Neural cell (in vitro differentiated cells): ENCODE measurements around the gene PDCD1LG2. TPM values are rescaled to one million over a fixed set of nuclear protein-coding genes. Genes with fewer than 3 reads are reported as not detected.

Experiments used
- H2AFZ ChIP-seq: fragments of 200-600, 300-800 bp; sonication (generic), shearing (Covaris generic); 2 replicates; pipeline ENCODE4 v1.6.0; 2014; ENCODE audit warnings: low read depth, mild to moderate bottlenecking, antibody characterized with exemption, low read length, moderate library complexity
- H3F3A ChIP-seq: fragments of 200-600 bp; shearing (Covaris generic); 2 replicates; pipeline ENCODE4 v1.6.1; 2016; ENCODE audit warnings: mild to moderate bottlenecking, moderate library complexity, mixed read lengths, antibody characterized with exemption, low read length; ENCODE audit not compliant: insufficient read depth, poor library complexity, severe bottlenecking
- H3K27ac ChIP-seq: fragments of 200-600, 300-800 bp; sonication (generic), shearing (Covaris generic); 2 replicates; pipeline ENCODE4 v1.5.1; 2014; ENCODE audit warnings: mild to moderate bottlenecking, low read length, moderate library complexity
- H3K27me3 ChIP-seq: fragments of 300-800, 200-600 bp; sonication (generic), shearing (Covaris generic); 2 replicates; pipeline ENCODE4 v1.6.0; 2014; ENCODE audit warnings: mild to moderate bottlenecking, low read depth, low read length, moderate library complexity; ENCODE audit not compliant: insufficient read depth
- H3K36me3 ChIP-seq: fragments of 300-800, 200-600 bp; sonication (generic), shearing (Covaris generic); 2 replicates; pipeline ENCODE4 v1.5.1; 2014; ENCODE audit warnings: mild to moderate bottlenecking, antibody characterized with exemption, low read length, moderate library complexity; ENCODE audit not compliant: insufficient read depth
- H3K4me2 ChIP-seq: fragments of 300-800, 200-600 bp; sonication (generic), shearing (Covaris generic); 2 replicates; pipeline ENCODE4 v1.6.0; 2014; ENCODE audit warnings: mild to moderate bottlenecking, low read length
- H3K4me3 ChIP-seq: fragments of 300-800, 200-600 bp; sonication (generic), shearing (Covaris generic); 2 replicates; pipeline ENCODE4 v1.5.1; 2014; ENCODE audit warnings: mild to moderate bottlenecking, low read length, moderate library complexity
- H3K79me2 ChIP-seq: fragments of 200-600 bp; shearing (Covaris generic); replicated peaks from 2 replicates; pipeline ENCODE4 v1.6.0; 2014; ENCODE audit warnings: mild to moderate bottlenecking, low read length, moderate library complexity; ENCODE audit not compliant: insufficient read depth
- H3K9ac ChIP-seq: fragments of 300-800, 200-600 bp; sonication (generic), shearing (Covaris generic); 2 replicates; pipeline ENCODE4 v1.6.1; 2016; ENCODE audit warnings: mild to moderate bottlenecking, low read length, mixed read lengths
- H3K9me2 ChIP-seq: fragments of 200-600 bp; shearing (Covaris generic); 2 replicates; pipeline ENCODE4 v1.6.1; 2016; ENCODE audit warnings: mild to moderate bottlenecking, low read length, mixed read lengths; ENCODE audit not compliant: insufficient read depth
- H3K9me3 ChIP-seq: fragments of 200-600, 300-800 bp; sonication (generic), shearing (Covaris generic); 2 replicates; pipeline ENCODE4 v1.6.1; 2016; ENCODE audit warnings: mild to moderate bottlenecking, mixed run types, low read length, moderate library complexity, mixed read lengths
- H4K20me1 ChIP-seq: fragments of 200-600 bp; shearing (Covaris generic); 2 replicates; pipeline ENCODE4 v1.6.1; 2016; ENCODE audit warnings: mild to moderate bottlenecking, mixed run types; ENCODE audit not compliant: insufficient read depth
- EP300 ChIP-seq: fragments of 450-650 bp; conservative IDR thresholded peaks from 2 replicates; pipeline ENCODE4 v1.6.1; 2014; ENCODE audit warnings: antibody characterized with exemption, mild to moderate bottlenecking, moderate library complexity; ENCODE audit not compliant: poor library complexity, severe bottlenecking
- EZH2 ChIP-seq: fragments of 200-600, 300-800 bp; shearing (Covaris generic), sonication (generic); IDR thresholded peaks from 2 replicates; pipeline ENCODE4 v1.6.1; 2014; ENCODE audit warnings: antibody characterized with exemption, low read length, borderline replicate concordance, mild to moderate bottlenecking; ENCODE audit not compliant: insufficient read depth, poor library complexity, severe bottlenecking
- MXI1 ChIP-seq: fragments of 450-650 bp; conservative IDR thresholded peaks from 2 replicates; pipeline ENCODE4 v1.6.1; 2014; ENCODE audit warnings: antibody characterized with exemption, mild to moderate bottlenecking; ENCODE audit not compliant: poor library complexity, severe bottlenecking
- POLR2AphosphoS5 ChIP-seq: IDR thresholded peaks from 2 replicates; pipeline ENCODE4 v1.6.1; 2012
- RAD21 ChIP-seq: fragments of 450-650 bp; conservative IDR thresholded peaks from 2 replicates; pipeline ENCODE4 v1.6.1; 2014; ENCODE audit warnings: antibody characterized with exemption, mild to moderate bottlenecking, moderate library complexity
- SMC3 ChIP-seq: fragments of 450-650 bp; conservative IDR thresholded peaks from 2 replicates; pipeline ENCODE4 v1.6.1; 2014; ENCODE audit warnings: antibody characterized with exemption, mild to moderate bottlenecking, moderate library complexity; ENCODE audit not compliant: poor library complexity
- TAF1 ChIP-seq: IDR thresholded peaks from 2 replicates; pipeline ENCODE4 v1.6.1; 2012; ENCODE audit warnings: low read depth
- polyA plus RNA-seq: library from polyadenylated mRNA; depleted of rRNA; stranded (reverse); fragments of >200 nt; gene quantifications from 2 replicates; pipeline ENCODE4 v1.2.3, GENCODE V29; 2014
- TF ChIP-seq, protein P1 (sequence below): IDR thresholded peaks from 2 replicates; pipeline ENCODE4 v1.6.1; 2012; ENCODE audit warnings: borderline replicate concordance
- TF ChIP-seq, protein P2 (sequence below): fragments of 450-650 bp; IDR thresholded peaks from 2 replicates; pipeline ENCODE4 v1.5.1; 2014; ENCODE audit warnings: antibody characterized with exemption, mild to moderate bottlenecking, moderate library complexity; ENCODE audit not compliant: poor library complexity, severe bottlenecking

PDCD1LG2 gene
- polyA plus RNA-seq, 1 donor from 2014 or later, result not detected

DNA sequence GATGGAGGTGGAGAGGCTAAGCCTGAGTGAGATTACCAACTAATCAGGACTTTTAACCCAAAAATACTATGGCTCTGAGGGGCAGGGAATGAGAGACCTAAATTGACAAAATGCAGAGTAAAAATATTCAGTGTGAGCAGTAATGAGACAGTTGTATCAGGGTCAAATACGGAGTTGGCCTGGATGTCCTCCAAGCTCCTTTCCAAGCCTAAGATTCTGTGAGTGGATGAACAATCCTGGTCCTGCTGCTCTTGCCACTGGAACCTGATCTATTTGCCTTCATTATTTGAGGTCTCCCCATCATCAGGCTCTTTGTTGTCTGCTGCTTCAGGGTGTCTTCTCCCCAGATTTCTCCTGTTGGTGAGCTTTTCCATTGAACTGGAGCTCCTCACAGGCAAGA lies 1.1 kb downstream of the PDCD1LG2 start:
- Histone ChIP-seq H3K9ac (no peak overlapping the region), H3F3A (no peaks in the 10 kb centered on the region), H3K4me3 (no peak overlapping the region), H3K27ac (no peak overlapping the region), H3K36me3 (no peaks in the 10 kb centered on the region), H3K9me3 (no peaks in the 10 kb centered on the region), H3K4me2 (no peak overlapping the region), H3K27me3 (no peaks in the 10 kb centered on the region), H3K79me2 (no peaks in the 10 kb centered on the region), H2AFZ (no peak overlapping the region), H4K20me1 (no peaks in the 10 kb centered on the region), H3K9me2 (no peaks in the 10 kb centered on the region)
- TF ChIP-seq MXI1 (no peak), EP300 (no peak), SMC3 (no peak), TAF1 (no peak), RAD21 (no peak), POLR2AphosphoS5 (no peak), EZH2 (no peak)
- TF ChIP-seq, protein P1, sequence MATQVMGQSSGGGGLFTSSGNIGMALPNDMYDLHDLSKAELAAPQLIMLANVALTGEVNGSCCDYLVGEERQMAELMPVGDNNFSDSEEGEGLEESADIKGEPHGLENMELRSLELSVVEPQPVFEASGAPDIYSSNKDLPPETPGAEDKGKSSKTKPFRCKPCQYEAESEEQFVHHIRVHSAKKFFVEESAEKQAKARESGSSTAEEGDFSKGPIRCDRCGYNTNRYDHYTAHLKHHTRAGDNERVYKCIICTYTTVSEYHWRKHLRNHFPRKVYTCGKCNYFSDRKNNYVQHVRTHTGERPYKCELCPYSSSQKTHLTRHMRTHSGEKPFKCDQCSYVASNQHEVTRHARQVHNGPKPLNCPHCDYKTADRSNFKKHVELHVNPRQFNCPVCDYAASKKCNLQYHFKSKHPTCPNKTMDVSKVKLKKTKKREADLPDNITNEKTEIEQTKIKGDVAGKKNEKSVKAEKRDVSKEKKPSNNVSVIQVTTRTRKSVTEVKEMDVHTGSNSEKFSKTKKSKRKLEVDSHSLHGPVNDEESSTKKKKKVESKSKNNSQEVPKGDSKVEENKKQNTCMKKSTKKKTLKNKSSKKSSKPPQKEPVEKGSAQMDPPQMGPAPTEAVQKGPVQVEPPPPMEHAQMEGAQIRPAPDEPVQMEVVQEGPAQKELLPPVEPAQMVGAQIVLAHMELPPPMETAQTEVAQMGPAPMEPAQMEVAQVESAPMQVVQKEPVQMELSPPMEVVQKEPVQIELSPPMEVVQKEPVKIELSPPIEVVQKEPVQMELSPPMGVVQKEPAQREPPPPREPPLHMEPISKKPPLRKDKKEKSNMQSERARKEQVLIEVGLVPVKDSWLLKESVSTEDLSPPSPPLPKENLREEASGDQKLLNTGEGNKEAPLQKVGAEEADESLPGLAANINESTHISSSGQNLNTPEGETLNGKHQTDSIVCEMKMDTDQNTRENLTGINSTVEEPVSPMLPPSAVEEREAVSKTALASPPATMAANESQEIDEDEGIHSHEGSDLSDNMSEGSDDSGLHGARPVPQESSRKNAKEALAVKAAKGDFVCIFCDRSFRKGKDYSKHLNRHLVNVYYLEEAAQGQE, result no peak
- TF ChIP-seq, protein P2, sequence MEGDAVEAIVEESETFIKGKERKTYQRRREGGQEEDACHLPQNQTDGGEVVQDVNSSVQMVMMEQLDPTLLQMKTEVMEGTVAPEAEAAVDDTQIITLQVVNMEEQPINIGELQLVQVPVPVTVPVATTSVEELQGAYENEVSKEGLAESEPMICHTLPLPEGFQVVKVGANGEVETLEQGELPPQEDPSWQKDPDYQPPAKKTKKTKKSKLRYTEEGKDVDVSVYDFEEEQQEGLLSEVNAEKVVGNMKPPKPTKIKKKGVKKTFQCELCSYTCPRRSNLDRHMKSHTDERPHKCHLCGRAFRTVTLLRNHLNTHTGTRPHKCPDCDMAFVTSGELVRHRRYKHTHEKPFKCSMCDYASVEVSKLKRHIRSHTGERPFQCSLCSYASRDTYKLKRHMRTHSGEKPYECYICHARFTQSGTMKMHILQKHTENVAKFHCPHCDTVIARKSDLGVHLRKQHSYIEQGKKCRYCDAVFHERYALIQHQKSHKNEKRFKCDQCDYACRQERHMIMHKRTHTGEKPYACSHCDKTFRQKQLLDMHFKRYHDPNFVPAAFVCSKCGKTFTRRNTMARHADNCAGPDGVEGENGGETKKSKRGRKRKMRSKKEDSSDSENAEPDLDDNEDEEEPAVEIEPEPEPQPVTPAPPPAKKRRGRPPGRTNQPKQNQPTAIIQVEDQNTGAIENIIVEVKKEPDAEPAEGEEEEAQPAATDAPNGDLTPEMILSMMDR, result no peak

DNA sequence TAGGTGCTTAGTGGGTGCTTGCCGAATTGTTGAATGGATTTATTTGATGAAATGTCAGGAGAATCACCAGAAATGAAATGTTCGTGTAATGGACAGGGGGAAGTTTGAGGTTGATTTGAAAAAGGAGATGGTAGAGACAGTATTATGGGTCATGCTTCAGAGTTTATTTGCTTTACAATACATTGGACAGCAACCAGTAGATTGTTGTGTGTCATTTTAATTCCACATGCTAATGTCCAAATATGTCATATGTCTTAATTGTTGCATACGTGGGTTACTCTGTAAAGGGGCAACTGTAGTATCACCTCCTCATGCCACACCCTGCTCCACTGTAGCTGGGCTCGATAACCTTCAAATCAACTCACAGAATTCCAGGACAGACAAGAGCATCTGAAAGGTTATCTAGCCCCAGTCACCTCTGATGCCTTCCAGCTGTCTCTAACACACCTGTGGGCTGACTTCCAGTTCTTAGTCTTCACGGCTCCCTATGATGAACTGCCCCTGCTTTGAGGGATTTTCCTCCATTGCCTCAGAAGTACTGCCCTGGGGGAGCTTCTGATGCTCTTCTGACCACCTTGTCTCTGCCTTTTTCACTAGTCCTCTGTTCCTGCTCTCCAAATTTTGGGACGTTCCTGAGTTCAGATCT lies 1.7 kb downstream of the PDCD1LG2 start:
- H3K9ac ChIP-seq, result no peak overlapping the region
- no peak overlapping the region for H3K4me2 ChIP-seq

More for the DNA sequence above, 1.7 kb downstream of the PDCD1LG2 start:
- Histone ChIP-seq H3K4me3 (no peak overlapping the region), H3K79me2 (no peaks in the 10 kb centered on the region), H3K9me3 (no peaks in the 10 kb centered on the region), H4K20me1 (no peaks in the 10 kb centered on the region), H3K36me3 (no peaks in the 10 kb centered on the region), H2AFZ (no peak overlapping the region), H3F3A (no peaks in the 10 kb centered on the region), H3K27me3 (no peaks in the 10 kb centered on the region), H3K9me2 (no peaks in the 10 kb centered on the region), H3K27ac (no peak overlapping the region)
- TF ChIP-seq EP300 (no peak), TAF1 (no peak), SMC3 (no peak), RAD21 (no peak), POLR2AphosphoS5 (no peak), EZH2 (no peak), MXI1 (no peak)
- TF ChIP-seq, protein P2, result no peak
- TF ChIP-seq, protein P1, result no peak
